Psoas muscle (tissue), 8 donors: Measurements from ENCODE around the gene UBE3A. TPM values are rescaled to one million over a fixed set of nuclear protein-coding genes. Genes with fewer than 3 reads are reported as not detected.

ENCODE experiments used
- ATAC-seq, 4 donors: fragments of 200-7000 bp; cut with Tn5 transposase; one replicate each; pipeline ENCODE4 v1.9.1; 2020; ENCODE audit warnings: moderate library complexity in 3 of 4, mild to moderate bottlenecking in 2 of 4
- DNase-seq, 2 donors: peaks; one replicate each; pipeline ENCODE4 v3.0.0-alpha.2; 2020
- H3K27ac ChIP-seq: fragments of 200-600 bp; one replicate; pipeline ENCODE4 v1.8.0; 2022
- H3K27me3 ChIP-seq, 3 donors: fragments of 200-600 bp in 1 of 3; one replicate each; pipeline versions ENCODE4 v1.6.1 to v1.8.0; 2013 to 2022; ENCODE audit warnings: low read length in 2 of 3, mild to moderate bottlenecking in 2 of 3, moderate library complexity in 1 of 3; ENCODE audit not compliant: insufficient read depth in 3 of 3
- H3K36me3 ChIP-seq, 2 donors: fragments of 200-600 bp in 1 of 2; one replicate each; pipeline versions ENCODE4 v1.6.1 to v1.8.0; 2013 to 2022; ENCODE audit warnings: low read depth in 1 of 2, mild to moderate bottlenecking in 1 of 2, moderate library complexity in 1 of 2; ENCODE audit not compliant: insufficient read depth in 1 of 2
- H3K4me1 ChIP-seq: fragments of 200-600 bp; one replicate; pipeline ENCODE4 v1.8.0; 2022
- H3K4me3 ChIP-seq: fragments of 200-600 bp; one replicate; pipeline ENCODE4 v1.8.0; 2022; ENCODE audit warnings: mild to moderate bottlenecking
- H3K9me3 ChIP-seq: fragments of 200-600 bp; one replicate; pipeline ENCODE4 v1.8.0; 2022
- WGBS, 3 donors: extraction: QIAGEN DNeasy Blood & Tissue Kit; methylation state at CpG; one replicate each; pipeline versions ENCODE4 v1.1.6 to v1.1.7; 2013; 5-methylcytosine and 5-hydroxymethylcytosine counted together
- intact Hi-C, 2 donors: fragments of 100-400 bp; cut with DNase I; formaldehyde crosslinking; loops; one replicate each; pipeline versions ENCODE4 v1.11.0 to v1.14.2; 2022
- polyA plus RNA-seq, 3 donors: library from polyadenylated mRNA; stranded (reverse); fragments of 200-250 nt; gene quantifications; one replicate each; pipeline ENCODE4 v1.2.3, GENCODE V29; 2013
- total RNA-seq, 4 donors: library from RNA; stranded (reverse); fragmentation: NEBNext Ultra II Directional in 2 of 4; extraction: Animal tissue kit (Norgen Biotek cat#: 25700) in 2 of 4; gene quantifications; one replicate each; pipeline versions ENCODE4 v1.2.1 to v1.2.4, GENCODE V29; 2021 to 2023
- TF ChIP-seq, protein P1 (sequence below): fragments of 200-600 bp; IDR thresholded peaks from one replicate; pipeline ENCODE4 v1.8.0; 2022; ENCODE audit warnings: antibody characterized with exemption
- donor health status: healthy with polysubstance abuse.
- donor health status: DM: no; HTN: no; CAD: no; lungs with moderate emphysema.
- donor health status: Bipolar disorder and iron deficiency.
- donor health status: healthy.
- donor health status: DM: yes; HTN: yes; CAD: no.
- donor health status: DM: no; HTN: no; CAD: no.
- donor health status: DM: no; HTN: no; CAD: no.
- donor health status: DM: yes; HTN: yes; CAD: no.

The UBE3A gene
- total and polyA plus RNA-seq, 7 donors: 53.5 to 198 (median 144) TPM

DNA sequence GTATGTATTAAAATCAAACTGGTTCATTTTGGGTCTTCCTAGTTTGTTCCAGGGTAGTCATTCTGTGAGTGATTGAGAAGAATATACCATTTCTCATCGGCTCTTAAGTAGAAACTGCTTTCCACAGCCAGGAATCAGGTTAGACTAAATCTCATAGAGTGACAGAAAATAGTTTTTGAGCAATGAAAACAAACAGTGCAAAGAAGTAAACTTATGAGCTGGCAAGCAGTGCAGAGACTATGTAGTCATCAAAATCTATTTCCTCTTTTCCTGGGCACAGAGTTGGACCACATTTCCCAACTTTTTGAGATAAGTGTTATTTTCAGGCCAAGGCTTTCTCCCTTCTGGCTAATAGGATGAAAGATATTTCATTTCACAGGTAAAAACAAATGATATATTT is 66.5 kb downstream of the UBE3A start:
- Histone ChIP-seq H3K4me3 (no peak overlapping the region), H3K4me1 (peaks cover 5% of the 10 kb centered on the region), H3K27ac (no peak overlapping the region), H3K9me3 (no peaks in the 10 kb centered on the region), H3K27me3 (no peaks in the 10 kb centered on the region), H3K36me3 (peaks cover 9 to 51% of the 10 kb centered on the region in 2 donors)
- TF ChIP-seq, protein P1, sequence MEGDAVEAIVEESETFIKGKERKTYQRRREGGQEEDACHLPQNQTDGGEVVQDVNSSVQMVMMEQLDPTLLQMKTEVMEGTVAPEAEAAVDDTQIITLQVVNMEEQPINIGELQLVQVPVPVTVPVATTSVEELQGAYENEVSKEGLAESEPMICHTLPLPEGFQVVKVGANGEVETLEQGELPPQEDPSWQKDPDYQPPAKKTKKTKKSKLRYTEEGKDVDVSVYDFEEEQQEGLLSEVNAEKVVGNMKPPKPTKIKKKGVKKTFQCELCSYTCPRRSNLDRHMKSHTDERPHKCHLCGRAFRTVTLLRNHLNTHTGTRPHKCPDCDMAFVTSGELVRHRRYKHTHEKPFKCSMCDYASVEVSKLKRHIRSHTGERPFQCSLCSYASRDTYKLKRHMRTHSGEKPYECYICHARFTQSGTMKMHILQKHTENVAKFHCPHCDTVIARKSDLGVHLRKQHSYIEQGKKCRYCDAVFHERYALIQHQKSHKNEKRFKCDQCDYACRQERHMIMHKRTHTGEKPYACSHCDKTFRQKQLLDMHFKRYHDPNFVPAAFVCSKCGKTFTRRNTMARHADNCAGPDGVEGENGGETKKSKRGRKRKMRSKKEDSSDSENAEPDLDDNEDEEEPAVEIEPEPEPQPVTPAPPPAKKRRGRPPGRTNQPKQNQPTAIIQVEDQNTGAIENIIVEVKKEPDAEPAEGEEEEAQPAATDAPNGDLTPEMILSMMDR: no peak
- peak in 1 of 4 donors; percentile 19 for ATAC-seq
- DNase-seq: no peak
- WGBS, 3 donors: 94 to 97% (median 95%) methylated on average over 1 of the region's 1 CpG
- intact Hi-C loops: no loop called here

DNA sequence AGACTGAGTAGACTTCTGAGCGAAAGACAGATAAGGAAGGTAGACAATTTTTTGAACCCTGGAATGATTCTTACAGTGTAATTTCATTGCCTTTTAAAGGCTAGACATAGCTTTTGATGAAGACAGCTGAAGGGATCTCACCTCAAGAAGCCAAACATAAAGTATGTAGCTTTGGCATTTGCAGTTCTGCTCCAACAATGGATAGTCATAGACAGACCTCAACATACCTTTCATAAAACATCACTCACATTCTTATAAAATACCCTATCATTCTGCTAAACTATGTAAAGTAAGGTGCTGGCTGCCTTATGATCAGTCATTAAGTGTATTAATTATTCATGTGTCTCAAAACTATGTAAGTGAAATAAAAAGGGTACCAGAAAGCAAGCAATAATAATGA is 70.0 kb downstream of the UBE3A start:
- H3K4me1 ChIP-seq: peaks cover 5% of the 10 kb centered on the region
- DNase-seq: no peak
- no peaks in the 10 kb centered on the region for H3K9me3 ChIP-seq
- no peak overlapping the region for H3K27ac ChIP-seq
- intact Hi-C loops: no loop called here
- TF ChIP-seq, protein P1: no peak
- no peak overlapping the region for H3K4me3 ChIP-seq
- peaks cover 6 to 36% of the 10 kb centered on the region in 2 donors for H3K36me3 ChIP-seq
- ATAC-seq: no peak
- no peaks in the 10 kb centered on the region for H3K27me3 ChIP-seq
- WGBS, 3 donors: 97 to 98% (median 97%) methylated on average over 1 of the region's 1 CpG

DNA sequence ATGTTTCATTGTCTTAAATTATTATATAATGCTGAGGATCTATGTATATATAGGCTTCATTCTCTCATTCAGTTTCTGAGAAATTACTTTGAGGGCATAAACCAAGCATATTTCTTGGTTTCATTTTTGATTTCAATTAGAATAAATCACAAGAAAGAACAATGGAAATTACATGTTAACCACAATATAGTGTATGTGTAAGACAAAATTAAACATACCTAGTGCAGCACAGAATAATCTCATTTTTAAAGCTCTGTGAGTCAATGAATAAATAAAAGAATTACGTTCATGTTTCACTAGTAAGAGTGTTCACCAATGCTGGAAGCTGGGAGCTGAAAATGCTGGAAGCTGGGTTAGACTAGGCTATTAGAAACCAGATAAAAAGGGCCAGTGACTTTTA is 72.8 kb downstream of the UBE3A start:
- peaks cover 6 to 17% of the 10 kb centered on the region in 2 donors for H3K36me3 ChIP-seq
- no peak overlapping the region for H3K27ac ChIP-seq
- no peaks in the 10 kb centered on the region for H3K27me3 ChIP-seq
- no peak overlapping the region for H3K4me3 ChIP-seq
- H3K4me1 ChIP-seq: peaks cover 25% of the 10 kb centered on the region
- 90 to 95% (median 94%) methylated on average over 1 of the region's 1 CpG for WGBS, 3 donors
- H3K9me3 ChIP-seq: no peaks in the 10 kb centered on the region
- ATAC-seq: no peak
- TF ChIP-seq, protein P1: no peak
- DNase-seq: no peak
- intact Hi-C loops: no loop called here

DNA sequence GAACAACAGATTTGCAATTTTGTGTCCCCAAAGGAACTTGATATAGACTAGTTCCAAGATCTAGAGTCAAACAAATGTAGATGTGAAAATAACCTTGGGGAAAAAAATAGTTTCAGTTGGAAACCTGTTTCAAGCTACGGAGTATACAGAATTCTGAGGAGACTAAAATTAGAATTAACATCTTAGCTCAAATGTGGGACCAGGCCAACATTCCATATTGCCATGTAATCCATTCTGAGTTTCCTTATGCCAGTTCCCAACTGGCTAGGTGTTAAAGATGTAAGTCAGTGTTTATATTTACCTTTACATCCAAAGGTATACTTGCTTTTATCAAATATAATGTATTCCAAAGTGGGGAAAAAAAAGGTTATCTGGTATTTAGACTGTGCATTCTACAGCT is 76.3 kb downstream of the UBE3A start:
- H3K27me3 ChIP-seq: no peaks in the 10 kb centered on the region
- H3K36me3 ChIP-seq: peaks cover 0 to 17% of the 10 kb centered on the region in 2 donors
- no peak for DNase-seq
- TF ChIP-seq, protein P1: no peak
- ATAC-seq: peak in 3 of 4 donors; percentile 75 to 89 (median 83)
- intact Hi-C loops: no loop called here
- H3K4me1 ChIP-seq: peaks cover 22% of the 10 kb centered on the region
- 21 to 31% (median 22%) methylated on average over 1 of the region's 1 CpG for WGBS, 3 donors
- peak overlapping the region; percentile 60 for H3K27ac ChIP-seq
- H3K9me3 ChIP-seq: no peaks in the 10 kb centered on the region
- peak overlapping the region; percentile 17 for H3K4me3 ChIP-seq

DNA sequence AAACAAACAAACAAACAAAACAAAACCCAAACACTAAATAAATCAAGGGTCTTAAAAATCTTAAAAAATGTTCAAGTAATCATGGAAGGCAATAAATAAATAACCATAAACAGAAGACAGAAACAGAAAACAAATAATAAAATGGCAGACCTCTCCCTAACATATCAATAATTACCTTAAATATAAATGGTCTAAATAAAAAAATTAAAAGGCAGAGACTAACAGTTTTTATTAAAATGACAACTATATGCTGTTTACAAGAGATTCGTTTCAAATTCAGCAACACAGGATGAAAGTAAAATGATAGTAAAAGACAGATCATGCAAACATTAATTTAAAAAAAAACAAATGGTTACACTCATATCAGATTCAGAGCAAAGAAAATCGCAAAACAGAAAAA is 91.1 kb downstream of the UBE3A start:
- 99 to 100% (median 99%) methylated on average over 2 of the region's 2 CpGs for WGBS, 3 donors
- H3K4me3 ChIP-seq: no peak overlapping the region
- H3K9me3 ChIP-seq: peaks cover 9% of the 10 kb centered on the region
- H3K27me3 ChIP-seq: no peaks in the 10 kb centered on the region
- no peak for ATAC-seq
- intact Hi-C loops: no loop called here
- H3K27ac ChIP-seq: no peak overlapping the region
- no peak for DNase-seq
- peaks cover 0 to 15% of the 10 kb centered on the region in 2 donors for H3K36me3 ChIP-seq
- TF ChIP-seq, protein P1: no peak
- peaks cover 18% of the 10 kb centered on the region for H3K4me1 ChIP-seq
